Tibial artery (tissue), 4 donors: ENCODE results near the gene KLF9.

Source experiments
- DNase-seq, 2 donors: peaks; one replicate each; pipeline ENCODE4 v3.0.0-alpha.2; 2019
- H3K27ac ChIP-seq, 2 donors: fragments of 200-600 bp; sonication (generic) in 1 of 2; 1 replicate in 1 of 2; 2 replicates in 1 of 2; pipeline ENCODE4 v1.5.1; 2018 to 2019; ENCODE audit warnings: mild to moderate bottlenecking in 1 of 2
- H3K27me3 ChIP-seq, 2 donors: fragments of 200-600 bp; sonication (generic) in 1 of 2; one replicate each; pipeline versions ENCODE4 v1.5.1 to v1.6.0; 2016 to 2019
- H3K36me3 ChIP-seq, 3 donors: fragments of 200-600 bp; sonication (generic) in 2 of 3; one replicate each; pipeline ENCODE4 v1.5.1; 2016 to 2019; ENCODE audit warnings: mild to moderate bottlenecking in 2 of 3
- H3K4me1 ChIP-seq, 4 donors: fragments of 200-600 bp; sonication (generic) in 2 of 4; 1 replicate in 3 of 4; 2 replicates in 1 of 4; pipeline ENCODE4 v1.5.1; 2016 to 2019
- H3K4me3 ChIP-seq, 2 donors: fragments of 200-600 bp; sonication (generic) in 1 of 2; 1 replicate in 1 of 2; 2 replicates in 1 of 2; pipeline ENCODE4 v1.5.1; 2018 to 2019; ENCODE audit warnings: mild to moderate bottlenecking in 2 of 2
- H3K9me3 ChIP-seq, 3 donors: fragments of 200-600 bp; sonication (generic) in 1 of 3; one replicate each; pipeline ENCODE4 v1.5.1; 2016 to 2019
- CTCF ChIP-seq, 2 experiments: fragments of 200-600 bp in 1 of 2; fragments of 450-650 bp in 1 of 2; IDR thresholded peaks; one replicate each; pipeline ENCODE4 v1.5.1; 2017 to 2019; ENCODE audit warnings: antibody characterized with exemption in 2 of 2, mild to moderate bottlenecking in 1 of 2, moderate library complexity in 1 of 2
- intact Hi-C: fragments of 100-400 bp; cut with DNase I; formaldehyde crosslinking; loops from one replicate; pipeline ENCODE4 v1.15.0; 2023; ENCODE audit warnings: low total_unique reads

The KLF9 gene

DNA sequence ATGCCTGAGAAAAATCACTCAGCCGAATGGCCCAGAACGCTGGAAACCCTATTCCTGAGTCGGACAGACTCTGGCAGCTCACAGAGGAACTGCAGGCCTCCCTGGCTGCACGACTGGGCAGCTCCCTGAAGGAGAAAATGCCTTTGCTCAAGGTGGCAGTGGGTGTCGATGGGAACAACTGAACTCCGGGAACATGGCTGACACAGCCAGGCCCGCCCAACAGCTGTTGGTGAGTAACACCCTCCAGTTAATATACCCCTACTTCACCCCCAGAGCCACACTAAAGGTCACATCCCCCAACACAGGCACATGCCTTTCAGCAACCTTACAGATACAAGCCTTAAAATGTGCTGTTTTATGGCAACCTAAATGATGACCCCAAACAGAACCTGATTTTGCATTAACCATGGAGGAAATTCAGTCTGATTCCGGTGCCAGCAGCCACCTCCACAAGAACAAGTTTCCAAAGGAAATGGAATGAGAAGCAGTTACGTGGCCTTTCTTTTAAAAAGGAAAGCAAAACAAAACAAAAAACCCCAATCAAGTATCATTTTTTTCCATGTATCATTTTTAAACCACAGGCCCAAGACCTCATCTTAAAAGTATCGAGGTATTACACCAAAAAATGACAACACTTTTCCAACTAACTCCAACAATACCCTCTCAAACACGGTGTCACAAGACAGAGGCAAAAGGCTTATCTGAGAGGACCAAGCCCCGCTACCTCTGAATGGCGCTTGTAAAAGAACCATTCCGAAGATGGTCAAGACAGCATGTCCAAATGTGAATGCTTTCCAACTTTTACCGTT, 3.1 kb downstream of the KLF9 start:
- Histone ChIP-seq H3K4me1 (peaks cover 0 to 54% (median 39%) of the 10 kb centered on the region in 4 donors), H3K27ac (peak overlapping the region; percentile 100), H3K36me3 (peaks cover 0 to 19% (median 9%) of the 10 kb centered on the region in 3 donors), H3K9me3 (no peaks in the 10 kb centered on the region), H3K27me3 (no peaks in the 10 kb centered on the region), H3K4me3 (peak overlapping the region; percentile 94 to 97)
- TF ChIP-seq CTCF (IDR thresholded peaks at IDR 0.05) = no peak
- peak; percentile 79 to 83 for DNase-seq
- intact Hi-C loops = loop anchor here (5.0 kb wide), 2 partner anchors 176 to 1951 kb away; no protein-coding TSS in a partner anchor

DNA sequence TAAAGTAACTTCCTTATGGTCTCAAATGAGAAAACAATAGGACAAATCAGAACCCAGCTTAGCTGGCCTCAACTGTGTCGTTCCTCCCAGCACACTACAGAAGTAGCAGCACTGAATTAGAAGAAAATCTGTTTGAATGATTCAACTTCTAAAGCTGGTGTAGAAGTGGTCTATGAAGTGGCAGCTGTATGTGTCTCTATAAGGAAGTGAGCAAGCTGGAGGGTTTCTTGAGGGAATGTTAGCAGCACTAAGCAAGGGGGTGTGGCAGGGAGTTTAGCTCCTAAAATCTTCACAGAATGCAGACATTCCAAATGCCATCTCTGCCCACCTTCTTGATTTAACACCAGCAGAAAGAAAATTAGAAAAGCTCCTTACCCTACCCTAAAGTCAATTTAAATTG, 4.1 kb downstream of the KLF9 start:
- peaks cover 0 to 19% (median 9%) of the 10 kb centered on the region in 3 donors for H3K36me3 ChIP-seq
- peak overlapping the region; percentile 100 for H3K27ac ChIP-seq
- intact Hi-C loops = loop anchor here (5.0 kb wide), 2 partner anchors 177 to 1952 kb away; no protein-coding TSS in a partner anchor
- H3K27me3 ChIP-seq = no peaks in the 10 kb centered on the region
- H3K4me1 ChIP-seq = peaks cover 0 to 54% (median 43%) of the 10 kb centered on the region in 4 donors
- H3K4me3 ChIP-seq = peak overlapping the region; percentile 94 to 97
- peak in 1 of 2 donors; percentile 34 for DNase-seq
- TF ChIP-seq CTCF (IDR thresholded peaks at IDR 0.05) = no peak
- H3K9me3 ChIP-seq = no peaks in the 10 kb centered on the region

DNA sequence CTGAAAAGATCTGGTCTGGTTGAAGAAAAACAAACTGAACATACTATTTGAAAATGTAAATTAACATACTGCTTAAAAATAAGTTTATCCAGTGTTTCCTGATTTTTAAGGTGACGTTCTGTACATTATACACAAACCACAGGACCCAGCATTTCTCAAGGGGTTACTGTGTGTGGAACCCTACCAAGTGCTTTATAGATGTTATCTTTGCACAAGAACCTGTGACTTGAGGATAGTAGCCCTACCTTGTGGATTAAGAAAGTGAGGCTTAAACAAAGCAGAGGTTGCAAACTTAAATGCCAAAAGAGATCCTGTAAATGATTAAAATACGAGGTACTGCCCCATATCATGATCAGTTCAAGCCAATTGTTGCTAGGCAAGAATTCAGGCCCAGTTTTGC, 4.7 kb downstream of the KLF9 start:
- Histone ChIP-seq H3K27ac (peak overlapping the region; percentile 100), H3K9me3 (no peaks in the 10 kb centered on the region), H3K4me1 (peaks cover 0 to 54% (median 43%) of the 10 kb centered on the region in 4 donors), H3K4me3 (peak overlapping the region; percentile 94 to 97), H3K36me3 (peaks cover 0 to 19% (median 9%) of the 10 kb centered on the region in 3 donors), H3K27me3 (no peaks in the 10 kb centered on the region)
- TF ChIP-seq CTCF (IDR thresholded peaks at IDR 0.05) = no peak
- DNase-seq = no peak
- intact Hi-C loops = loop anchor here (5.0 to 10.0 kb wide), 3 partner anchors 55 to 1953 kb away; no protein-coding TSS in a partner anchor

- peaks cover 0 to 57% (median 47%) of the 10 kb centered on the region in 4 donors for H3K4me1 ChIP-seq
- TF ChIP-seq CTCF (IDR thresholded peaks at IDR 0.05) = no peak
- H3K36me3 ChIP-seq = peaks cover 0 to 19% (median 9%) of the 10 kb centered on the region in 3 donors
- H3K9me3 ChIP-seq = no peaks in the 10 kb centered on the region
- H3K27me3 ChIP-seq = no peaks in the 10 kb centered on the region
- peak overlapping the region; percentile 94 to 97 for H3K4me3 ChIP-seq
- no peak for DNase-seq
- intact Hi-C loops = loop anchor here (10.0 kb wide), 1 partner anchor 54 kb away; no protein-coding TSS in a partner anchor
- H3K27ac ChIP-seq = peak overlapping the region; percentile 100
Measured at GRCh38 chr9:70409280-70409679, 5.2 kb downstream of the KLF9 start.

GRCh38 chr9:70408393-70409040, 5.9 kb downstream of the KLF9 start:
- Histone ChIP-seq H3K27ac (peak overlapping the region; percentile 69), H3K36me3 (peaks cover 0 to 19% (median 9%) of the 10 kb centered on the region in 3 donors), H3K4me1 (peaks cover 0 to 64% (median 55%) of the 10 kb centered on the region in 4 donors), H3K4me3 (peak overlapping the region; percentile 34), H3K9me3 (no peaks in the 10 kb centered on the region), H3K27me3 (no peaks in the 10 kb centered on the region)
- DNase-seq = no peak
- no peak for TF ChIP-seq CTCF (IDR thresholded peaks at IDR 0.05)
- intact Hi-C loops = loop anchor here (10.0 kb wide), 1 partner anchor 54 kb away; no protein-coding TSS in a partner anchor
